HepG2 (cell line): Measurements from ENCODE around the gene UBXN1. TPM values are rescaled to one million over a fixed set of nuclear protein-coding genes. Genes with fewer than 3 reads are reported as not detected.
A peak's percentile ranks its signal among the peaks of the same experiment; 100 is the strongest.

ENCODE experiments used
- ETV6 ChIP-seq: sonication (generic); formaldehyde crosslinking; conservative IDR thresholded peaks from 2 replicates; pipeline ENCODE4 v1.4.0; 2020; ENCODE audit warnings: missing genetic modification reagents
- FIP1L1 ChIP-seq: fragments of 200-400 bp; formaldehyde crosslinking; IDR thresholded peaks from 2 replicates; pipeline ENCODE4 v1.6.1; 2018; ENCODE audit warnings: low read depth, mild to moderate bottlenecking, low read length, moderate library complexity, borderline replicate concordance; ENCODE audit not compliant: insufficient read depth
- IRX3 ChIP-seq: sonication (generic); formaldehyde crosslinking; IDR thresholded peaks from 2 replicates; pipeline ENCODE4 v1.8.1; 2023; ENCODE audit warnings: mild to moderate bottlenecking, low read depth, missing genetic modification reagents, borderline replicate concordance
- ISX ChIP-seq: sonication (generic); formaldehyde crosslinking; conservative IDR thresholded peaks from 2 replicates; pipeline ENCODE4 v1.5.0; 2020; ENCODE audit warnings: missing genetic modification reagents
- POGK ChIP-seq: sonication (generic); formaldehyde crosslinking; conservative IDR thresholded peaks from 2 replicates; pipeline ENCODE4 v1.8.0; 2022; ENCODE audit warnings: mild to moderate bottlenecking, moderate library complexity, missing genetic modification reagents
- SKI ChIP-seq: fragments of 450-650 bp; IDR thresholded peaks from one replicate; pipeline ENCODE4 v1.6.1; 2018; ENCODE audit warnings: mild to moderate bottlenecking; ENCODE audit not compliant: partially characterized antibody
- SP4 ChIP-seq: sonication (generic); formaldehyde crosslinking; IDR thresholded peaks from 2 replicates; pipeline ENCODE4 v1.8.1; 2023; ENCODE audit warnings: mild to moderate bottlenecking, missing genetic modification reagents
- TAF1 ChIP-seq: sonication (generic); formaldehyde crosslinking; IDR thresholded peaks from 2 replicates; pipeline ENCODE4 v1.4.0; 2020; ENCODE audit warnings: missing genetic modification reagents
- TARDBP ChIP-seq: sonication (generic); formaldehyde crosslinking; IDR thresholded peaks from 2 replicates; pipeline ENCODE4 v1.8.0; 2022; ENCODE audit warnings: mild to moderate bottlenecking, missing genetic modification reagents
- ZNF20 ChIP-seq: sonication (generic); formaldehyde crosslinking; IDR thresholded peaks from 2 replicates; pipeline ENCODE4 v1.4.0; 2020; ENCODE audit warnings: mild to moderate bottlenecking, moderate library complexity, missing genetic modification reagents
- ZNF326 ChIP-seq: sonication (generic); formaldehyde crosslinking; IDR thresholded peaks from 2 replicates; pipeline ENCODE4 v1.4.0; 2020; ENCODE audit warnings: missing genetic modification reagents, borderline replicate concordance
- ZNF569 ChIP-seq: sonication (generic); formaldehyde crosslinking; IDR thresholded peaks from 2 replicates; pipeline ENCODE4 v1.5.0; 2020; ENCODE audit warnings: mild to moderate bottlenecking, missing genetic modification reagents, moderate library complexity, borderline replicate concordance
- ZNF737 ChIP-seq: sonication (generic); formaldehyde crosslinking; IDR thresholded peaks from 2 replicates; pipeline ENCODE4 v1.5.0; 2020; ENCODE audit warnings: missing genetic modification reagents, mild to moderate bottlenecking, borderline replicate concordance
- ZSCAN21 ChIP-seq: sonication (generic); formaldehyde crosslinking; IDR thresholded peaks from 2 replicates; pipeline ENCODE4 v1.8.0; 2022; ENCODE audit warnings: mild to moderate bottlenecking, missing genetic modification reagents, moderate library complexity, borderline replicate concordance
- polyA plus RNA-seq, 8 experiments: library from polyadenylated mRNA; depleted of rRNA in 3 of 8; stranded (reverse) in 7 of 8; unstranded in 1 of 8; fragments of >200 nt; fragmentation: Illumina TruSeq in 4 of 8; extraction: Trizol in 4 of 8; gene quantifications; 2 replicates each; pipeline versions ENCODE4 v1.2.1 to v1.2.3, GENCODE V29; 2011 to 2016; ENCODE audit warnings: low read depth in 4 of 8, missing spikeins in 1 of 8, mixed read lengths in 1 of 8; ENCODE audit not compliant: insufficient read depth in 1 of 8
- total RNA-seq, 5 experiments: library from RNA; depleted of rRNA; stranded (reverse); fragments of >200 nt; fragmentation: Illumina TruSeq; extraction: Trizol; gene quantifications; 2 replicates each; pipeline ENCODE4 v1.2.3, GENCODE V29; 2016; ENCODE audit warnings: low read depth in 1 of 5
- TF ChIP-seq, protein P1 (sequence below): IDR thresholded peaks from 2 replicates; pipeline ENCODE4 v1.4.0; 2020; ENCODE audit warnings: mild to moderate bottlenecking, missing genetic modification reagents
- TF ChIP-seq, protein P2 (sequence below): sonication (generic); formaldehyde crosslinking; conservative IDR thresholded peaks from 2 replicates; pipeline ENCODE4 v1.4.0; 2020; ENCODE audit warnings: mild to moderate bottlenecking, missing genetic modification reagents, moderate library complexity
- TF ChIP-seq, protein P3 (sequence below): sonication (generic); formaldehyde crosslinking; IDR thresholded peaks from 2 replicates; pipeline ENCODE4 v1.5.0; 2020; ENCODE audit warnings: mild to moderate bottlenecking, missing genetic modification reagents, moderate library complexity

The UBXN1 gene
- total and polyA plus RNA-seq, 2 of the 13 experiments (the other 11 are each of a cell fraction or from before 2014, with no cell fraction given), result 47.5 to 52.4 TPM

GRCh38 chr11:62665075-62665598 lies 13.7 kb downstream of the UBXN1 start, which contains the start of the genes C11orf98 and CSKMT (continued):
- TF ChIP-seq, protein P1, sequence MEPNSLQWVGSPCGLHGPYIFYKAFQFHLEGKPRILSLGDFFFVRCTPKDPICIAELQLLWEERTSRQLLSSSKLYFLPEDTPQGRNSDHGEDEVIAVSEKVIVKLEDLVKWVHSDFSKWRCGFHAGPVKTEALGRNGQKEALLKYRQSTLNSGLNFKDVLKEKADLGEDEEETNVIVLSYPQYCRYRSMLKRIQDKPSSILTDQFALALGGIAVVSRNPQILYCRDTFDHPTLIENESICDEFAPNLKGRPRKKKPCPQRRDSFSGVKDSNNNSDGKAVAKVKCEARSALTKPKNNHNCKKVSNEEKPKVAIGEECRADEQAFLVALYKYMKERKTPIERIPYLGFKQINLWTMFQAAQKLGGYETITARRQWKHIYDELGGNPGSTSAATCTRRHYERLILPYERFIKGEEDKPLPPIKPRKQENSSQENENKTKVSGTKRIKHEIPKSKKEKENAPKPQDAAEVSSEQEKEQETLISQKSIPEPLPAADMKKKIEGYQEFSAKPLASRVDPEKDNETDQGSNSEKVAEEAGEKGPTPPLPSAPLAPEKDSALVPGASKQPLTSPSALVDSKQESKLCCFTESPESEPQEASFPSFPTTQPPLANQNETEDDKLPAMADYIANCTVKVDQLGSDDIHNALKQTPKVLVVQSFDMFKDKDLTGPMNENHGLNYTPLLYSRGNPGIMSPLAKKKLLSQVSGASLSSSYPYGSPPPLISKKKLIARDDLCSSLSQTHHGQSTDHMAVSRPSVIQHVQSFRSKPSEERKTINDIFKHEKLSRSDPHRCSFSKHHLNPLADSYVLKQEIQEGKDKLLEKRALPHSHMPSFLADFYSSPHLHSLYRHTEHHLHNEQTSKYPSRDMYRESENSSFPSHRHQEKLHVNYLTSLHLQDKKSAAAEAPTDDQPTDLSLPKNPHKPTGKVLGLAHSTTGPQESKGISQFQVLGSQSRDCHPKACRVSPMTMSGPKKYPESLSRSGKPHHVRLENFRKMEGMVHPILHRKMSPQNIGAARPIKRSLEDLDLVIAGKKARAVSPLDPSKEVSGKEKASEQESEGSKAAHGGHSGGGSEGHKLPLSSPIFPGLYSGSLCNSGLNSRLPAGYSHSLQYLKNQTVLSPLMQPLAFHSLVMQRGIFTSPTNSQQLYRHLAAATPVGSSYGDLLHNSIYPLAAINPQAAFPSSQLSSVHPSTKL (CRISPR knock-in tag), result peak; percentile 33
- TF ChIP-seq TARDBP (CRISPR knock-in tag), result no peak
- TF ChIP-seq, protein P2, sequence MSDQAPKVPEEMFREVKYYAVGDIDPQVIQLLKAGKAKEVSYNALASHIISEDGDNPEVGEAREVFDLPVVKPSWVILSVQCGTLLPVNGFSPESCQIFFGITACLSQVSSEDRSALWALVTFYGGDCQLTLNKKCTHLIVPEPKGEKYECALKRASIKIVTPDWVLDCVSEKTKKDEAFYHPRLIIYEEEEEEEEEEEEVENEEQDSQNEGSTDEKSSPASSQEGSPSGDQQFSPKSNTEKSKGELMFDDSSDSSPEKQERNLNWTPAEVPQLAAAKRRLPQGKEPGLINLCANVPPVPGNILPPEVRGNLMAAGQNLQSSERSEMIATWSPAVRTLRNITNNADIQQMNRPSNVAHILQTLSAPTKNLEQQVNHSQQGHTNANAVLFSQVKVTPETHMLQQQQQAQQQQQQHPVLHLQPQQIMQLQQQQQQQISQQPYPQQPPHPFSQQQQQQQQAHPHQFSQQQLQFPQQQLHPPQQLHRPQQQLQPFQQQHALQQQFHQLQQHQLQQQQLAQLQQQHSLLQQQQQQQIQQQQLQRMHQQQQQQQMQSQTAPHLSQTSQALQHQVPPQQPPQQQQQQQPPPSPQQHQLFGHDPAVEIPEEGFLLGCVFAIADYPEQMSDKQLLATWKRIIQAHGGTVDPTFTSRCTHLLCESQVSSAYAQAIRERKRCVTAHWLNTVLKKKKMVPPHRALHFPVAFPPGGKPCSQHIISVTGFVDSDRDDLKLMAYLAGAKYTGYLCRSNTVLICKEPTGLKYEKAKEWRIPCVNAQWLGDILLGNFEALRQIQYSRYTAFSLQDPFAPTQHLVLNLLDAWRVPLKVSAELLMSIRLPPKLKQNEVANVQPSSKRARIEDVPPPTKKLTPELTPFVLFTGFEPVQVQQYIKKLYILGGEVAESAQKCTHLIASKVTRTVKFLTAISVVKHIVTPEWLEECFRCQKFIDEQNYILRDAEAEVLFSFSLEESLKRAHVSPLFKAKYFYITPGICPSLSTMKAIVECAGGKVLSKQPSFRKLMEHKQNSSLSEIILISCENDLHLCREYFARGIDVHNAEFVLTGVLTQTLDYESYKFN, result 0 out of 2 replicates have a peak, but pooled peaks have one; percentile 21
- TF ChIP-seq ZNF20 (CRISPR knock-in tag), result peak; percentile 77; the same call in 1 of the 2 replicates
- no peak for TF ChIP-seq SKI
- TF ChIP-seq POGK, result 0 out of 2 replicates have a peak, but pooled peaks have one; percentile 48
- no peak; the same call in 1 of the 2 replicates for TF ChIP-seq ISX
- no peak for TF ChIP-seq ZNF737
- no peak; the same call in 1 of the 2 replicates for TF ChIP-seq ETV6
- TF ChIP-seq ZNF569, result 0 out of 2 replicates have a peak, but pooled peaks have one; percentile 29
- TF ChIP-seq SP4 (CRISPR knock-in tag), result peak; percentile 95
- TF ChIP-seq FIP1L1, result peak; percentile 91; the same call in 1 of the 2 replicates
- TF ChIP-seq TAF1 (CRISPR knock-in tag), result peak; percentile 92
- TF ChIP-seq ZSCAN21, result no peak; the same call in 1 of the 2 replicates
- no peak for TF ChIP-seq IRX3 (CRISPR knock-in tag)
- TF ChIP-seq, protein P3, sequence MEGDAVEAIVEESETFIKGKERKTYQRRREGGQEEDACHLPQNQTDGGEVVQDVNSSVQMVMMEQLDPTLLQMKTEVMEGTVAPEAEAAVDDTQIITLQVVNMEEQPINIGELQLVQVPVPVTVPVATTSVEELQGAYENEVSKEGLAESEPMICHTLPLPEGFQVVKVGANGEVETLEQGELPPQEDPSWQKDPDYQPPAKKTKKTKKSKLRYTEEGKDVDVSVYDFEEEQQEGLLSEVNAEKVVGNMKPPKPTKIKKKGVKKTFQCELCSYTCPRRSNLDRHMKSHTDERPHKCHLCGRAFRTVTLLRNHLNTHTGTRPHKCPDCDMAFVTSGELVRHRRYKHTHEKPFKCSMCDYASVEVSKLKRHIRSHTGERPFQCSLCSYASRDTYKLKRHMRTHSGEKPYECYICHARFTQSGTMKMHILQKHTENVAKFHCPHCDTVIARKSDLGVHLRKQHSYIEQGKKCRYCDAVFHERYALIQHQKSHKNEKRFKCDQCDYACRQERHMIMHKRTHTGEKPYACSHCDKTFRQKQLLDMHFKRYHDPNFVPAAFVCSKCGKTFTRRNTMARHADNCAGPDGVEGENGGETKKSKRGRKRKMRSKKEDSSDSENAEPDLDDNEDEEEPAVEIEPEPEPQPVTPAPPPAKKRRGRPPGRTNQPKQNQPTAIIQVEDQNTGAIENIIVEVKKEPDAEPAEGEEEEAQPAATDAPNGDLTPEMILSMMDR, result no peak
- no peak for TF ChIP-seq ZNF326 (CRISPR knock-in tag)
